Lower leg skin (tissue), 4 donors: Measurements from ENCODE around the gene RBM6. TPM values are rescaled to one million over a fixed set of nuclear protein-coding genes. Genes with fewer than 3 reads are reported as not detected.
"Not testable (repeated sequence)": the region's sequence is repeated elsewhere in the genome, so short reads cannot be mapped to it uniquely, and the experiment has no call there.

Experiments used
- DNase-seq, 2 donors: peaks; one replicate each; pipeline ENCODE4 v3.0.0-alpha.2; 2019; ENCODE audit warnings: low spot score in 2 of 2
- H3K4me3 ChIP-seq: fragments of 200-600 bp; sonication (generic); 2 replicates; pipeline ENCODE4 v1.5.1; 2017; ENCODE audit warnings: mild to moderate bottlenecking, low read depth; ENCODE audit not compliant: poor library complexity, severe bottlenecking
- CTCF ChIP-seq, 3 donors: fragments of 450-650 bp; IDR thresholded peaks; one replicate each; pipeline ENCODE4 v1.5.1; 2016; ENCODE audit warnings: antibody characterized with exemption in 3 of 3, mild to moderate bottlenecking in 3 of 3, moderate library complexity in 2 of 3
- POLR2A ChIP-seq, 2 donors: fragments of 450-650 bp; IDR thresholded peaks; one replicate each; pipeline ENCODE4 v1.6.1; 2016 to 2017; ENCODE audit warnings: antibody characterized with exemption in 2 of 2, mild to moderate bottlenecking in 1 of 2, moderate library complexity in 1 of 2
- WGBS, 2 donors: methylation state at CpG; one replicate each; pipeline ENCODE4 v1.1.5; 2018; 5-methylcytosine and 5-hydroxymethylcytosine counted together
- intact Hi-C: fragments of 100-400 bp; cut with DNase I; formaldehyde crosslinking; loops from one replicate; pipeline ENCODE4 v1.15.0; 2023; ENCODE audit warnings: low total_unique reads
- total RNA-seq, 4 donors: library from RNA; depleted of rRNA; stranded (reverse); fragments of >200 nt; gene quantifications; one replicate each; pipeline ENCODE4 v1.1.0, GENCODE V29; 2016

Gene RBM6
- total RNA-seq, 4 donors from 2014 or later = 41.4 to 121 (median 54.7) TPM

GRCh38 chr3:50028346-50028745 lies 88.4 kb downstream of the RBM6 start:
- WGBS, 2 donors = 23 to 28% methylated on average over 1 of the region's 1 CpG
- TF ChIP-seq CTCF (IDR thresholded peaks at IDR 0.05) (no peak), POLR2A (IDR thresholded peaks at IDR 0.05) (no peak)
- intact Hi-C loops = no loop called here
- H3K4me3 ChIP-seq = no peak overlapping the region
- DNase-seq = no peak

DNA sequence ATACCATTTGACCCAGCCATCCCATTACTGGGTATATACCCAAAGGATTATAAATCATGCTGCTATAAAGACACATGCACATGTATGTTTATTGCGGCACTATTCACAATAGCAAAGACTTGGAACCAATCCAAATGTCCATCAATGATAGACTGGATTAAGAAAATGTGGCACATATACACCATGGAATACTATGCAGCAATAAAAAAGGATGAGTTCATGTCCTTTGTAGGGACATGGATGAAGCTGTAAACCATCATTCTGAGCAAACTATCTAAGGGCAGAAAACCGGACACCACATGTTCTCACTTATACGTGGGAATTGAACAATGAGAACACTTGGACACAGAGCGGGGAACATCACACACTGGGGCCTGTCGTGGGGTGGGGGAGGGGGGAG lies 91.3 kb downstream of the RBM6 start:
- DNase-seq, intact Hi-C loops, H3K4me3 ChIP-seq: not testable (repeated sequence)
- whole genome bisulfite sequencing, 2 donors = 97% methylated on average over 4 to 5 of the region's 5 CpGs

DNA sequence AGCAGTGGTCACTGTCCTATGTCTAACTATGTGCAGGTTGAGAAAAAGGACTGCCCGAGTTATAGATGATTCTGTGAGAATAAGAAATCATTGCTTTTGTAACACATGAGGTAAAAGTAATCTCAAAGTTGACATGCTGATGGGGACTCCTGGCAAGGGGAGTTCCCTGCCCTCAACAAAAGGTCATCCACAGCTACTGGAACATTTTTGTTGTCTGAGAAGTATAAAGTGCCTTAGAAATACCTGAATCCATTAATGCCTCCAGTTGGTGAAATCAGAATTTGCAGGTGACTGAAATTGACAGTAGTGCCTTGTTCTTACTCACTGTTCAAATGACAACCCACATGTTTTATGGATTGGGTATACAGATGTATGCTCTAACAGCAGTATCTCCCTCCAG lies 105.0 kb downstream of the RBM6 start:
- no peak overlapping the region for H3K4me3 ChIP-seq
- WGBS, 2 donors = 97 to 100% methylated on average over 1 of the region's 1 CpG
- intact Hi-C loops = no loop called here
- peak in 1 of 2 donors; percentile 15 for DNase-seq
- TF ChIP-seq CTCF (IDR thresholded peaks at IDR 0.05) (no peak), POLR2A (IDR thresholded peaks at IDR 0.05) (no peak)

DNA sequence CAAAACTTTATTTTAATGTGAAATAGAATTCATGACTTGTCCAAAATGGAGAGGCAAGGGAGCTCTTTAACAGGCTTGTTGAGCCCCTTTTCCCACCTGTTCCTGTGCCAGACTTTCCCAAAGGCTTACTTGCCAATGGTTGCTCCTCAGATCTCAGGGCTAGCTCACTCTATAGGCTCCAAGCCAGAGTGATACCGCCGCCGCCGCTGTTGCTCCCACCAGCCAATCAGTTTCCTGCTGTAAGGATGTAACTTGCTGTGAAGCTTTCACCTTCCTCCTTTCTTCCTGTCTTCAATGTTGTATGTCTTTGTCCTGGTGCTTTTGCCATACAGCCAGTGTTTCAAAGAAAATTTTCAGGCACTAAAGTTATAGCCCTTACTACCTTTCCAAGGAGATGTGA lies 107.5 kb downstream of the RBM6 start:
- DNase-seq = peak in 1 of 2 donors; percentile 72
- intact Hi-C loops = no loop called here
- TF ChIP-seq CTCF (IDR thresholded peaks at IDR 0.05) (no peak), POLR2A (IDR thresholded peaks at IDR 0.05) (no peak)
- WGBS, 2 donors = 96% methylated on average over 4 of the region's 4 CpGs
- H3K4me3 ChIP-seq = no peak overlapping the region

DNA sequence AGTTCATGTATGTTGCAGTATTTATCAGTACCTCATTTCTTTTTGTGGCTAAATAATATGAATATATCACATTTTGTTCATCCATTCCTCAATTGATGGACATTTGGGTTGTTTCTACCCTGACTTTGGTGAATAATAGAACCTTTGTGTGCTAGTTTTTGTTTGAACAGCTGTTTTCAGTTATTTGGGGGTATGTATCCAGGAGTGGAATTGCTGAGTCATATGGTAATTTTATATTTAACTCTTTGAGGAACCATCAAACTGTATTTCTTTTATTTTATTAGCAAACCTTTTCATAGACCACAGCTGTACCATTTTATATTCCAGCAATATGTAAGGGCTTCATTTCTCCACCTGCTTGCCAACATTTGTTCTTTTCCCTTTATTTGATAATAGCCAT lies 110.4 kb downstream of the RBM6 start:
- intact Hi-C loops = no loop called here
- no peak for DNase-seq
- no peak overlapping the region for H3K4me3 ChIP-seq
- TF ChIP-seq CTCF (IDR thresholded peaks at IDR 0.05) (no peak), POLR2A (IDR thresholded peaks at IDR 0.05) (no peak)

- intact Hi-C loops = no loop called here
- no peak for TF ChIP-seq POLR2A (IDR thresholded peaks at IDR 0.05)
- no peak for TF ChIP-seq CTCF (IDR thresholded peaks at IDR 0.05)
- no peak overlapping the region for H3K4me3 ChIP-seq
- DNase-seq = no peak
- 94 to 96% methylated on average over 6 of the region's 6 CpGs for WGBS, 2 donors
These were observed 117.8 kb downstream of the RBM6 start for GRCh38 chr3:50057756-50058155.
